Mesendoderm (in vitro differentiated cells): Measurements from ENCODE around the gene PTPN11.
A peak's percentile ranks its signal among the peaks of the same experiment; 100 is the strongest.

Experiments
- DNase-seq: peaks from one replicate; pipeline ENCODE4 v3.0.0; 2013
- H2AK5ac ChIP-seq: 2 replicates; pipeline ENCODE4 v1.6.1; 2013; ENCODE audit warnings: low read length, inconsistent platforms
- H2BK120ac ChIP-seq: 2 replicates; pipeline ENCODE4 v1.6.1; 2013; ENCODE audit warnings: low read depth, mild to moderate bottlenecking, low read length, moderate library complexity, mixed read lengths
- H2BK15ac ChIP-seq: replicated peaks from 2 replicates; pipeline ENCODE4 v1.6.1; 2013; ENCODE audit warnings: low read depth, mild to moderate bottlenecking, moderate library complexity
- H2BK5ac ChIP-seq: 2 replicates; pipeline ENCODE4 v1.6.1; 2013; ENCODE audit warnings: low read length, inconsistent platforms
- H3K18ac ChIP-seq: 2 replicates; pipeline ENCODE4 v1.6.1; 2013; ENCODE audit warnings: mild to moderate bottlenecking, low read length, mixed read lengths
- H3K23ac ChIP-seq: one replicate; pipeline ENCODE4 v1.6.1; 2013; ENCODE audit warnings: low read length
- H3K27ac ChIP-seq: 2 replicates; pipeline ENCODE4 v1.5.1; 2013; ENCODE audit warnings: low read depth, mild to moderate bottlenecking, inconsistent platforms, low read length, moderate library complexity
- H3K27me3 ChIP-seq: 2 replicates; pipeline ENCODE4 v1.6.1; 2013; ENCODE audit warnings: low read length, control low read depth, mild to moderate bottlenecking, inconsistent platforms; ENCODE audit not compliant: insufficient read depth, poor library complexity
- H3K36me3 ChIP-seq: 2 replicates; pipeline ENCODE4 v1.6.1; 2013; ENCODE audit warnings: low read length, inconsistent platforms; ENCODE audit not compliant: control insufficient read depth, insufficient read depth
- H3K4ac ChIP-seq: one replicate; pipeline ENCODE4 v1.6.1; 2013; ENCODE audit warnings: low read depth, mild to moderate bottlenecking, low read length, moderate library complexity
- H3K4me1 ChIP-seq: 2 replicates; pipeline ENCODE4 v1.6.1; 2013; ENCODE audit warnings: low read depth, low read length, inconsistent platforms; ENCODE audit not compliant: control insufficient read depth
- H3K4me2 ChIP-seq: 2 replicates; pipeline ENCODE4 v1.6.1; 2013; ENCODE audit warnings: low read length
- H3K4me3 ChIP-seq: 2 replicates; pipeline ENCODE4 v1.5.1; 2013; ENCODE audit warnings: mild to moderate bottlenecking, low read length
- H3K56ac ChIP-seq: one replicate; pipeline ENCODE4 v1.6.1; 2013; ENCODE audit warnings: low read length
- H3K79me1 ChIP-seq: 2 replicates; pipeline ENCODE4 v1.6.1; 2013; ENCODE audit warnings: low read length, inconsistent platforms
- H3K79me2 ChIP-seq: 2 replicates; pipeline ENCODE4 v1.6.1; 2013; ENCODE audit warnings: mild to moderate bottlenecking, low read length; ENCODE audit not compliant: control insufficient read depth, insufficient read depth
- H3K9ac ChIP-seq: 2 replicates; pipeline ENCODE4 v1.6.1; 2013; ENCODE audit warnings: low read length, inconsistent platforms
- H4K5ac ChIP-seq: one replicate; pipeline ENCODE4 v1.6.1; 2013; ENCODE audit warnings: low read length
- H4K8ac ChIP-seq: one replicate; pipeline ENCODE4 v1.6.1; 2013; ENCODE audit warnings: low read depth, mild to moderate bottlenecking, control low read depth, low read length, moderate library complexity
- WGBS: extraction: QIAGEN DNeasy Blood & Tissue Kit; methylation state at CpG from one replicate; pipeline ENCODE4 v1.1.7; 2013; ENCODE audit warnings: low lambda C conversion rate, missing lambda C conversion rate; ENCODE audit not compliant: insufficient coverage; ENCODE audit errors: extremely low coverage; 5-methylcytosine and 5-hydroxymethylcytosine counted together

PTPN11 gene

GRCh38 chr12:112468046-112468445, 49.3 kb downstream of the PTPN11 start:
- Histone ChIP-seq H2BK120ac (no peak overlapping the region), H4K8ac (no peak overlapping the region), H3K36me3 (peaks cover 1% of the 10 kb centered on the region), H3K4me3 (no peak overlapping the region), H2BK5ac (no peak overlapping the region), H3K79me2 (no peaks in the 10 kb centered on the region), H3K4me2 (no peak overlapping the region), H4K5ac (no peak overlapping the region), H3K9ac (no peak overlapping the region), H3K18ac (no peak overlapping the region), H3K27ac (no peak overlapping the region), H3K4me1 (no peaks in the 10 kb centered on the region), H3K79me1 (peaks cover 9% of the 10 kb centered on the region), H3K27me3 (no peaks in the 10 kb centered on the region), H3K4ac (no peak overlapping the region), H2BK15ac (no peak overlapping the region), H3K56ac (no peak overlapping the region), H3K23ac (no peak overlapping the region), H2AK5ac (no peak overlapping the region)
- no CpG with 5 or more reads among the region's 3 CpGs for WGBS
- peak; percentile 63 for DNase-seq

GRCh38 chr12:112473056-112473455, 54.3 kb downstream of the PTPN11 start:
- Histone ChIP-seq H3K4me2 (no peak overlapping the region), H3K79me1 (peaks cover 6% of the 10 kb centered on the region), H3K23ac (no peak overlapping the region), H4K8ac (no peak overlapping the region), H2BK120ac (no peak overlapping the region), H3K27ac (no peak overlapping the region), H3K4me1 (no peaks in the 10 kb centered on the region), H4K5ac (no peak overlapping the region), H3K27me3 (no peaks in the 10 kb centered on the region), H3K18ac (no peak overlapping the region), H2BK15ac (no peak overlapping the region), H2BK5ac (no peak overlapping the region), H3K4me3 (no peak overlapping the region), H3K36me3 (peaks cover 3% of the 10 kb centered on the region), H3K9ac (no peak overlapping the region), H3K79me2 (no peaks in the 10 kb centered on the region), H3K56ac (no peak overlapping the region), H2AK5ac (no peak overlapping the region), H3K4ac (no peak overlapping the region)
- no CpG with 5 or more reads among the region's 4 CpGs for WGBS
- DNase-seq = peak; percentile 47

- H4K8ac ChIP-seq = no peak overlapping the region
- no peaks in the 10 kb centered on the region for H3K79me2 ChIP-seq
- H3K4me2 ChIP-seq = no peak overlapping the region
- no peak overlapping the region for H3K18ac ChIP-seq
- no peak overlapping the region for H3K9ac ChIP-seq
- H2BK5ac ChIP-seq = no peak overlapping the region
- H2BK120ac ChIP-seq = no peak overlapping the region
- H3K27ac ChIP-seq = no peak overlapping the region
- no peak for DNase-seq
- H3K23ac ChIP-seq = no peak overlapping the region
- peaks cover 7% of the 10 kb centered on the region for H3K79me1 ChIP-seq
- H3K4me3 ChIP-seq = no peak overlapping the region
- no peak overlapping the region for H3K4ac ChIP-seq
- H3K56ac ChIP-seq = no peak overlapping the region
- H3K27me3 ChIP-seq = no peaks in the 10 kb centered on the region
- no peak overlapping the region for H2AK5ac ChIP-seq
- peaks cover 11% of the 10 kb centered on the region for H3K36me3 ChIP-seq
- H4K5ac ChIP-seq = no peak overlapping the region
- no CpG with 5 or more reads among the region's 1 CpG for WGBS
- no peaks in the 10 kb centered on the region for H3K4me1 ChIP-seq
- no peak overlapping the region for H2BK15ac ChIP-seq
Measured at GRCh38 chr12:112479413-112479812, 60.7 kb downstream of the PTPN11 start.

GRCh38 chr12:112480931-112481330, 62.2 kb downstream of the PTPN11 start:
- Histone ChIP-seq H2AK5ac (no peak overlapping the region), H2BK120ac (no peak overlapping the region)

GRCh38 chr12:112482733-112483132, 64.0 kb downstream of the PTPN11 start:
- peaks cover 12% of the 10 kb centered on the region for H3K36me3 ChIP-seq
- H2AK5ac ChIP-seq = no peak overlapping the region
- no peak overlapping the region for H2BK120ac ChIP-seq
- no peaks in the 10 kb centered on the region for H3K27me3 ChIP-seq
- H3K18ac ChIP-seq = no peak overlapping the region
- no CpG with 5 or more reads among the region's 2 CpGs for WGBS
- peaks cover 7% of the 10 kb centered on the region for H3K79me1 ChIP-seq
- no peak overlapping the region for H2BK5ac ChIP-seq
- H3K79me2 ChIP-seq = no peaks in the 10 kb centered on the region
- H3K23ac ChIP-seq = no peak overlapping the region
- no peaks in the 10 kb centered on the region for H3K4me1 ChIP-seq
- no peak overlapping the region for H2BK15ac ChIP-seq
- no peak for DNase-seq
- no peak overlapping the region for H3K4ac ChIP-seq
- H3K4me3 ChIP-seq = no peak overlapping the region
- no peak overlapping the region for H3K9ac ChIP-seq
- H3K4me2 ChIP-seq = no peak overlapping the region
- H3K56ac ChIP-seq = no peak overlapping the region
- no peak overlapping the region for H4K8ac ChIP-seq
- H4K5ac ChIP-seq = no peak overlapping the region
- H3K27ac ChIP-seq = no peak overlapping the region

More at GRCh38 chr12:112480931-112481330, 62.2 kb downstream of the PTPN11 start:
- Histone ChIP-seq H3K23ac (no peak overlapping the region), H4K5ac (no peak overlapping the region), H2BK15ac (no peak overlapping the region), H3K4me1 (no peaks in the 10 kb centered on the region), H3K56ac (no peak overlapping the region), H3K36me3 (peaks cover 9% of the 10 kb centered on the region), H3K4me2 (no peak overlapping the region), H3K79me2 (no peaks in the 10 kb centered on the region), H3K9ac (no peak overlapping the region), H3K27ac (no peak overlapping the region), H3K79me1 (peaks cover 7% of the 10 kb centered on the region), H3K4ac (no peak overlapping the region), H4K8ac (no peak overlapping the region), H3K4me3 (no peak overlapping the region), H3K27me3 (no peaks in the 10 kb centered on the region), H2BK5ac (no peak overlapping the region), H3K18ac (no peak overlapping the region)
- DNase-seq = no peak
- no CpG with 5 or more reads among the region's 4 CpGs for WGBS

GRCh38 chr12:112486361-112486760, 67.6 kb downstream of the PTPN11 start:
- H3K4me2 ChIP-seq = no peak overlapping the region
- H3K36me3 ChIP-seq = peaks cover 14% of the 10 kb centered on the region
- no peaks in the 10 kb centered on the region for H3K79me2 ChIP-seq
- H3K4ac ChIP-seq = no peak overlapping the region
- no peak overlapping the region for H2AK5ac ChIP-seq
- DNase-seq = no peak
- WGBS = no CpG with 5 or more reads among the region's 12 CpGs
- no peak overlapping the region for H3K9ac ChIP-seq
- no peak overlapping the region for H4K8ac ChIP-seq
- no peaks in the 10 kb centered on the region for H3K27me3 ChIP-seq
- H2BK15ac ChIP-seq = no peak overlapping the region
- peaks cover 1% of the 10 kb centered on the region for H3K79me1 ChIP-seq
- H3K56ac ChIP-seq = no peak overlapping the region
- H4K5ac ChIP-seq = no peak overlapping the region
- H2BK120ac ChIP-seq = no peak overlapping the region
- no peaks in the 10 kb centered on the region for H3K4me1 ChIP-seq
- H2BK5ac ChIP-seq = no peak overlapping the region
- H3K27ac ChIP-seq = no peak overlapping the region
- no peak overlapping the region for H3K4me3 ChIP-seq
- no peak overlapping the region for H3K23ac ChIP-seq
- no peak overlapping the region for H3K18ac ChIP-seq
